ENCODE data around the gene RIC3.

- TF ChIP-seq EZH2 (IDR thresholded peaks at IDR 0.05; ENCODE audit: low read length, unreplicated experiment), result no peak
- no peak; the same call in 1 of the 2 replicates for TF ChIP-seq CTCF (conservative IDR thresholded peaks at IDR 0.05; ENCODE audit: low read depth, low read length)
Measured at GRCh38 chr11:8192896-8193209, 24.0 kb upstream of the RIC3 start.
